Measurements from ENCODE around the gene FBF1.

Gene FBF1

GRCh38 chr17:75880266-75880665 lies 60.6 kb downstream of the FBF1 start:
- peaks cover 39% of the 10 kb centered on the region for H3K4me1 ChIP-seq (ENCODE audit: control insufficient read depth, low read length)
- 0 out of 2 replicates have a peak, but pooled peaks cover 6% of the 10 kb centered on the region for H3F3A ChIP-seq (ENCODE audit: control insufficient read depth, insufficient read depth)
- H3K79me2 ChIP-seq (ENCODE audit: control insufficient read depth, low read length), result peaks cover 15% of the 10 kb centered on the region
- TF ChIP-seq EZH2phosphoT487 (IDR thresholded peaks at IDR 0.05; ENCODE audit: borderline replicate concordance, low read length) (no peak), CTCF (IDR thresholded peaks at IDR 0.05; ENCODE audit: low read depth, low read length, poor library complexity, severe bottlenecking) (no peak)
- no peaks in the 10 kb centered on the region for H3K9me2 ChIP-seq (replicated peaks; ENCODE audit: control insufficient read depth, low read length)
- no peak overlapping the region for H3K4me2 ChIP-seq (ENCODE audit: low read length)
- H3K9me3 ChIP-seq (ENCODE audit: control insufficient read depth, insufficient read depth, low read length), result no peaks in the 10 kb centered on the region
- no peak overlapping the region for H3K27ac ChIP-seq (ENCODE audit: low read depth, low read length)
- no peaks in the 10 kb centered on the region for H4K20me1 ChIP-seq (ENCODE audit: control insufficient read depth, insufficient read depth, low read depth, low read length)
- H3K27me3 ChIP-seq (ENCODE audit: control insufficient read depth, low read length), result peaks cover 11% of the 10 kb centered on the region
- no peak overlapping the region for H3K4me3 ChIP-seq (ENCODE audit: low read length)
- H3K36me3 ChIP-seq (ENCODE audit: control insufficient read depth, low read length), result peaks cover 6% of the 10 kb centered on the region

- Histone ChIP-seq H3K79me2 (ENCODE audit: control insufficient read depth, low read length) (peaks cover 15% of the 10 kb centered on the region), H3F3A (ENCODE audit: control insufficient read depth, insufficient read depth) (0 out of 2 replicates have a peak, but pooled peaks cover 6% of the 10 kb centered on the region), H3K9me2 (replicated peaks; ENCODE audit: control insufficient read depth, low read length) (no peaks in the 10 kb centered on the region), H3K4me2 (ENCODE audit: low read length) (peak within 1 kb of the TSS; percentile 98), H3K27me3 (ENCODE audit: control insufficient read depth, low read length) (peaks cover 11% of the 10 kb centered on the region), H3K9me3 (ENCODE audit: control insufficient read depth, insufficient read depth, low read length) (no peaks in the 10 kb centered on the region), H3K36me3 (ENCODE audit: control insufficient read depth, low read length) (peaks cover 10% of the 10 kb centered on the region), H4K20me1 (ENCODE audit: control insufficient read depth, insufficient read depth, low read depth, low read length) (no peaks in the 10 kb centered on the region), H3K27ac (ENCODE audit: low read depth, low read length) (peak within 1 kb of the TSS; percentile 80), H3K4me1 (ENCODE audit: control insufficient read depth, low read length) (peaks cover 40% of the 10 kb centered on the region), H3K4me3 (ENCODE audit: low read length) (peak within 1 kb of the TSS; percentile 75)
- TF ChIP-seq CTCF (IDR thresholded peaks at IDR 0.05; ENCODE audit: low read depth, low read length, poor library complexity, severe bottlenecking) (no peak), EZH2phosphoT487 (IDR thresholded peaks at IDR 0.05; ENCODE audit: borderline replicate concordance, low read length) (no peak)
Observed at GRCh38 chr17:75878174-75878998, 62.5 kb downstream of the FBF1 start, which contains the start of gene TRIM47. Gene TRIM47 (minus strand): TSS chr17:75878581. CDS start chr17:75878548, 33 bp downstream.

GRCh38 chr17:75877752-75878173 lies 63.1 kb downstream of the FBF1 start:
- 0 out of 2 replicates have a peak, but pooled peaks cover 6% of the 10 kb centered on the region for H3F3A ChIP-seq (ENCODE audit: control insufficient read depth, insufficient read depth)
- H4K20me1 ChIP-seq (ENCODE audit: control insufficient read depth, insufficient read depth, low read depth, low read length), result no peaks in the 10 kb centered on the region
- no peaks in the 10 kb centered on the region for H3K9me3 ChIP-seq (ENCODE audit: control insufficient read depth, insufficient read depth, low read length)
- peaks cover 40% of the 10 kb centered on the region for H3K4me1 ChIP-seq (ENCODE audit: control insufficient read depth, low read length)
- H3K27me3 ChIP-seq (ENCODE audit: control insufficient read depth, low read length), result peaks cover 11% of the 10 kb centered on the region
- peak overlapping the region; percentile 75 for H3K4me3 ChIP-seq (ENCODE audit: low read length)
- TF ChIP-seq EZH2phosphoT487 (IDR thresholded peaks at IDR 0.05; ENCODE audit: borderline replicate concordance, low read length) (no peak), CTCF (IDR thresholded peaks at IDR 0.05; ENCODE audit: low read depth, low read length, poor library complexity, severe bottlenecking) (peak; percentile 41)
- H3K79me2 ChIP-seq (ENCODE audit: control insufficient read depth, low read length), result peaks cover 15% of the 10 kb centered on the region
- H3K36me3 ChIP-seq (ENCODE audit: control insufficient read depth, low read length), result peaks cover 10% of the 10 kb centered on the region
- H3K4me2 ChIP-seq (ENCODE audit: low read length), result peak overlapping the region; percentile 98
- H3K27ac ChIP-seq (ENCODE audit: low read depth, low read length), result peak overlapping the region; percentile 80
- no peaks in the 10 kb centered on the region for H3K9me2 ChIP-seq (replicated peaks; ENCODE audit: control insufficient read depth, low read length)
